ENCODE measurements around the gene HGD.
"Not testable (repeated sequence)": the region's sequence is repeated elsewhere in the genome, so short reads cannot be mapped to it uniquely, and the experiment has no call there.

Gene HGD

DNA sequence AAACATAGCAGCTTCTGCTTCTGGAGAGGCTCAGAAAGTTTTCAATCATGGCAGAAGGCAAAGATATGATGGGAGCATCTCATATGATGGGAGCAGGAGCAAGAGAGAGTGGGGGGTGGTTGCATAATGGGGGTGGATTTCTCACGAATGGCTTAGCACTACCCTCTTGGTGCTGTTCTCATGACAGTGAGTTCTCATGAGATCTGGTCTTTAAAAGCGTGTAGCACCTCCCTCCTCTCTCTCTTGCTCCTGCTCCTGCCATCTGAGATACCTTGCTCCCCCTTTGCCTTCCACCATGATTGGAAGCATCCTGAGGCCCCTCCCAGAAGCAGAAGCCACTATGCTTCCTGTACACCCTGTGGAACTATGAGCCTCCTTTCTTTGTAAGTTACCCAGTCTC lies 22.2 kb downstream of the HGD start:
- Mint-ChIP-seq H3K4me3 (no peak overlapping the region), H3K36me3 (ENCODE audit: low read depth) (no peaks in the 10 kb centered on the region), H3K9me3 (no peaks in the 10 kb centered on the region), H3K4me1 (ENCODE audit: low read depth) (no peaks in the 10 kb centered on the region), H3K27me3 (peaks cover 3% of the 10 kb centered on the region), H3K27ac (no peak overlapping the region)

DNA sequence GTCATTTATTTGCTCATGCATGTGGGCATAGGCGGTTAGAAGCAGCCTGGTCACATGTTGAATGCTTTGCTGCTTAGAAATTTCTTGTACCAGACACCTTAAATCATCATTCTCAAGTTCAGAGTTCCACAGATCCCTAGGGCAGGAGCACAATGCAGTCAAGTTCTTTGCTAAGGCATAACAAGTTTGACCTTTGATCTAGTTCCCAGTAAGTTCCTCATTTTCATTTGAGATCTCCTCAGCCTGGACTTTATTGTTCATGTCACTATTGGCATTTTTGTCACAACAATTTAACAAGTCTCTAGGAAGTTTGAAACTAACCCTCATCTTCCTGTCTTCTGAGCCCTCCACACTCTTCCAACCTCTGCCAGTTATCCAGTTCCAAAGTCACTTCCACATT lies 22.8 kb downstream of the HGD start:
- no peaks in the 10 kb centered on the region for H3K9me3 Mint-ChIP-seq
- H3K27me3 Mint-ChIP-seq, result peaks cover 3% of the 10 kb centered on the region
- no peak overlapping the region for H3K4me3 Mint-ChIP-seq
- H3K4me1 Mint-ChIP-seq (ENCODE audit: low read depth), result no peaks in the 10 kb centered on the region
- H3K36me3 Mint-ChIP-seq (ENCODE audit: low read depth), result no peaks in the 10 kb centered on the region
- H3K27ac Mint-ChIP-seq, result no peak overlapping the region

GRCh38 chr3:120652896-120653545 lies 29.0 kb downstream of the HGD start:
- H3K36me3 Mint-ChIP-seq (ENCODE audit: low read depth), result no peaks in the 10 kb centered on the region
- H3K4me1 Mint-ChIP-seq (ENCODE audit: low read depth), result no peaks in the 10 kb centered on the region
- no peaks in the 10 kb centered on the region for H3K9me3 Mint-ChIP-seq
- no peaks in the 10 kb centered on the region for H3K27me3 Mint-ChIP-seq
- H3K27ac Mint-ChIP-seq, result no peak overlapping the region
- no peak overlapping the region for H3K4me3 Mint-ChIP-seq

GRCh38 chr3:120652281-120652680 lies 29.8 kb downstream of the HGD start:
- Mint-ChIP-seq H3K36me3 (ENCODE audit: low read depth) (no peaks in the 10 kb centered on the region), H3K4me3 (no peak overlapping the region), H3K27me3 (no peaks in the 10 kb centered on the region), H3K27ac (no peak overlapping the region), H3K9me3 (no peaks in the 10 kb centered on the region), H3K4me1 (ENCODE audit: low read depth) (no peaks in the 10 kb centered on the region)

DNA sequence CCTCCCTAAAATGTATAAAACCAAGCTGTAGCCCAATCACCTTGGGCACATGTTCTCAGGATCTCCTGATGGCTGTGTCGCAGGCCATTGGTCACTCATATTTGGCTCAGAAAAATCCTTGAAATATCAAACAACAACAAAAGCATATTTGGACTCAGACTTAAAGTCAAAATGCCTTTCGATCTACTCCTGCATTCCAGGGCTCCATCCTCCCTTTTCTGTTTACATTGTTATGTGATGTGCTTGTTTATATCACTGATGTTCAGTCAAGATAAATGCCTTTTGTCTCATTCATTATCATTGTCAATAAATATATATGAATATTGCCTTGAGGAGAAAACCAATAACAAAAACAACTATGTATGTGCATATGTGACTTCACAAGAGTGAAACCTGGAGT lies 31.7 kb downstream of the HGD start:
- no peak overlapping the region for H3K27ac Mint-ChIP-seq
- H3K4me1 Mint-ChIP-seq (ENCODE audit: low read depth), result no peaks in the 10 kb centered on the region
- no peaks in the 10 kb centered on the region for H3K9me3 Mint-ChIP-seq
- H3K36me3 Mint-ChIP-seq (ENCODE audit: low read depth), result no peaks in the 10 kb centered on the region
- no peak overlapping the region for H3K4me3 Mint-ChIP-seq
- no peaks in the 10 kb centered on the region for H3K27me3 Mint-ChIP-seq

DNA sequence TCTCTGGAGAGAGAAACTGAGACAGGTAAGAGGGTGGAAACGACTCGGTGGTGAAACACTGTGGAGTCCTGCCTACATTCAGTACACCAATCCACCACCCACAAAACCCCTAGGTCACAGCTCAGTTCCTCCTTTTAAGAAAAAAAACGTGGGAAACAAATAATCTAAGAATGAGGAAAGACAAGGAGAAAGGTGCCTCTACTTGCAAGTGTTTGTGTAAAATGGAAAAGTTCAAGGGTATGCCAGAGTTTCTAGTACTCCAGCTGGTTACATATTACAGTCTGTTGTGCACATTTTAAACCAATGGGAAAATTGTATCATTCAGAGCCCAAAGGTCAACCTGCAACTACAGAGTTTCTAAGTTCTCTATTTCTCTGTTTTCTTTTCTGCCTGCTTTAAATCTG lies 32.2 kb downstream of the HGD start:
- Mint-ChIP-seq H3K36me3 (ENCODE audit: low read depth) (no peaks in the 10 kb centered on the region), H3K4me1 (ENCODE audit: low read depth) (no peaks in the 10 kb centered on the region), H3K9me3 (no peaks in the 10 kb centered on the region), H3K27me3 (no peaks in the 10 kb centered on the region), H3K27ac (no peak overlapping the region), H3K4me3 (no peak overlapping the region)

DNA sequence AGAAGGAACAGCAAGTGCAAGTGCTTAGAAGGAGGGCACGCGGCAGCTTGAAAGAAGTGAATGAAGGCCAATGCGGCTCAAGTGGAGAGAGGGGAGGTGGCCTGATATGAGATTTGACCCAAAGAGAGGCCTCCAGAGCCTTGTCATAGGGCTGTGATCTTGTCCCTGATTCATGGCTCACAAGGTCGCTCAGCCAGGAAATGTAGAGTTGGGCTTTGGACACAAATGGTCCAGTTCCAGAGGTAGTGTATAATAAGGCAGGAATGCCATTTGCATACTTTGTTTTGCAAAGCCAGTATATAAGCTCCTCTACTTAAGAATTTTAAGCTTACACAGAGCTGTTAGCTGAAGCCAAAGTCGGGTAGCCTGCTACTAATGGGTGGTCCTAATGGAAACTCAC lies 33.7 kb downstream of the HGD start:
- no peaks in the 10 kb centered on the region for H3K36me3 Mint-ChIP-seq (ENCODE audit: low read depth)

DNA sequence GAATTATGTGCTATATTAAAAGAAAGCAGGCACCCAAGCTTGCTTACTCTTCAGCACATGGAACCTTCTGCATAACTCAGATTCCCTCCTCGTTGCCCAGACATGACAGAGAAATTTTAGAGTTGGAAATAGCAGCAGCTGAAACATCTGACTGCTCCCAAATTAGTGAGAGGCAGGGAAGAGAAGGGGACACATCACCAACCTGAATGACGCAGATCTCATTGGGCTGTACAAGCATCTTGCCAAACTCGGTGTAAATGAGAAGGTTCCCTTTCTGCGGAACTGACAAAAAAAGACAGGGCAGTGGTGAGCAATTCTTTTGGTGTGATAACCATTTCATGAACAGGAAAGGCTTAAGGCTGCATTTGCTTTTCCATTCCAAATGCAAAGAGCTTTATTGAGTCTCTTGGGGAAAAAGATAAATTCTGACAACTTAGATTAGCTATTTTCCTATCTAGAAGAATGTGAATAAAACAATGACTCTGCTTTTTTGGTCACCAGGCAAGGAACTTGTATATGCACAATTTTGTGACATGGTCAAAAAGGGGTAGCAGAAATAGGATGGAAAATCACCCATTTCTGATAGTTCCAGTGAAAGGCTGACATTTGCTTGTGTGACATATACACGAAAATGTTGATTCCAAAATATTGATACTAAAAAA lies 35.1 kb downstream of the HGD start:
- no peak overlapping the region for H3K4me3 Mint-ChIP-seq
- H3K27ac Mint-ChIP-seq, result no peak overlapping the region
- H3K9me3 Mint-ChIP-seq, result no peaks in the 10 kb centered on the region
- no peaks in the 10 kb centered on the region for H3K36me3 Mint-ChIP-seq (ENCODE audit: low read depth)
- peaks cover 3% of the 10 kb centered on the region for H3K4me1 Mint-ChIP-seq (ENCODE audit: low read depth)
- no peaks in the 10 kb centered on the region for H3K27me3 Mint-ChIP-seq

More for the DNA sequence above, 33.7 kb downstream of the HGD start:
- Mint-ChIP-seq H3K9me3 (no peaks in the 10 kb centered on the region), H3K27ac (no peak overlapping the region), H3K4me3 (no peak overlapping the region), H3K27me3 (no peaks in the 10 kb centered on the region), H3K4me1 (ENCODE audit: low read depth) (no peaks in the 10 kb centered on the region)

- Mint-ChIP-seq H3K4me3 (no peak overlapping the region), H3K27ac (no peak overlapping the region), H3K9me3 (no peaks in the 10 kb centered on the region), H3K4me1 (ENCODE audit: low read depth) (peaks cover 3% of the 10 kb centered on the region), H3K27me3 (no peaks in the 10 kb centered on the region), H3K36me3 (ENCODE audit: low read depth) (no peaks in the 10 kb centered on the region)
Observed at GRCh38 chr3:120645083-120645845, 36.8 kb downstream of the HGD start.

DNA sequence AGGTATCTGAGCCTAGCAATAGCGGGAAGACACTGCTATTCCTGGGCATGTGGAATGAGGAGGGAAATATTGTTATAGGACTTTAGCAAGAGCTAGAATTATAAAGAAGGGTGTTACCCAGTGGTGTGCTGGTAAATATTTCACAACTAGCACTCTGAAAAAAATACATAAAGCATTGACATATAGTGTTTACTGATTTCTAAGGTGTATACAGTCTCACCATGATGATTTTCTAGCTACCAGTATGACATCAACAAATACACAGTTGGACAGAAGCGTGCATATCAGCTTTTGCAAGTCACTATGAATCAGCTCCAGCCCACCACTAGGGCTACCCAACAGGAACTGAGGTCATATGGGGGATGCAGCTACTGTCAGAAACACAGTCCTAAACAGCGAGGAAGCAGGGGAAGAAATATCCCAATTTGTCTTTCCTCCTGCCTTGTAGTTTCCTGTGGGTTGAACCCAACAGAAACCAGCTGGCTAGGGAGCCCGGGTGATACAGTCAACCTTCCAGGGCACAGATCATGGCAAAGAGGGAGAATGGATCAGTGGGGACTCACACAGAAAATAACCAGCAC lies 39.6 kb downstream of the HGD start:
- H3K36me3 Mint-ChIP-seq (ENCODE audit: low read depth), result no peaks in the 10 kb centered on the region
- peaks cover 5% of the 10 kb centered on the region for H3K9me3 Mint-ChIP-seq
- no peaks in the 10 kb centered on the region for H3K27me3 Mint-ChIP-seq
- peaks cover 3% of the 10 kb centered on the region for H3K4me1 Mint-ChIP-seq (ENCODE audit: low read depth)
- H3K27ac Mint-ChIP-seq, result peak overlapping the region; percentile 56
- H3K4me3 Mint-ChIP-seq, result no peak overlapping the region

DNA sequence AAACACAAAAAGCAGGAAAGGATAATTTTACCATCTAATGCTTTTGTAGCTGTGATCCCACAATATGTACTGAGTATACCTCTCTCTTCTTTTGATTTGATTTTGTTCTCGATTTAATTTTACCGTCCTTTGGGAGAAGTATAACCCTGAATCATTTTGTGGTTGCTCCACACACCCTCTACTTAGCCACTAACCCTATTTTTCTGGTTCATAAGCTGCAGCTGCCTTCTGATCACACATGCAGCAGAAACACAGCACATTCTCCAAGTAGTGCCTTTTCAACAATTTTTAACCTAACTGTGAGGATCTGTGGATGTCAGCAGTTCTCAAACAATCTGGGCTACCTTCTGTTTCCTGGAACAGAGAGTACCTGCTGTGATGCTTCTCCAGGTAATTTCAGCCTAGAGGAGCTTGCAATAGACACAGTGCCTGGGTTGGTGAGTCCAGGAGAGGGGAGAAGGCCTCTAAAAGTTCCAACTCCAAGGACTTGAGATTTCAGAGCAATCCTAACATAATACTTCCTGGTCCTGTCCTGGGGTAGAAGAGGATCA lies 40.3 kb downstream of the HGD start:
- Mint-ChIP-seq H3K27ac (no peak overlapping the region), H3K27me3 (no peaks in the 10 kb centered on the region), H3K9me3 (peaks cover 5% of the 10 kb centered on the region), H3K36me3 (ENCODE audit: low read depth) (no peaks in the 10 kb centered on the region), H3K4me3 (no peak overlapping the region), H3K4me1 (ENCODE audit: low read depth) (peaks cover 3% of the 10 kb centered on the region)

DNA sequence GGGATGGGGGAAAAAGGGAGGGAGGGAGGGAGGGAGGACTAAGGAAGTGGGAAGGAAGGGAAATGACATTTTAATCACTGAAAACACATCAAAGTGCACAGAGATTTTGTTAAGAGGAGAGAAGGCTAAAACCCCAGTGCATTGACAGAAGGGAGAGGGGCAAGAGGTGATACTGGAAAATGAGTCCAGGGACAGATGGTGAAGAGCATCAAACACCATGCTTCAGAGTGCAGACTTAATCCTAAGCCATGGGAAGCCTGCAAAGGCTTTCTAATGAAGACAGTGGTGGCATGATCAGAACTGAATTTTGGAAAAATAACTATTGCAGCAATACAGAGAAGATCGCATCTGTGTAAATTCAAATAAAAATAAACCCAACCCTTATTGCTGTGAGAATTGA lies 41.8 kb downstream of the HGD start:
- Mint-ChIP-seq H3K4me1 (ENCODE audit: low read depth) (peaks cover 3% of the 10 kb centered on the region), H3K27ac (no peak overlapping the region), H3K27me3 (no peaks in the 10 kb centered on the region), H3K9me3 (peaks cover 5% of the 10 kb centered on the region), H3K36me3 (ENCODE audit: low read depth) (no peaks in the 10 kb centered on the region), H3K4me3 (no peak overlapping the region)

DNA sequence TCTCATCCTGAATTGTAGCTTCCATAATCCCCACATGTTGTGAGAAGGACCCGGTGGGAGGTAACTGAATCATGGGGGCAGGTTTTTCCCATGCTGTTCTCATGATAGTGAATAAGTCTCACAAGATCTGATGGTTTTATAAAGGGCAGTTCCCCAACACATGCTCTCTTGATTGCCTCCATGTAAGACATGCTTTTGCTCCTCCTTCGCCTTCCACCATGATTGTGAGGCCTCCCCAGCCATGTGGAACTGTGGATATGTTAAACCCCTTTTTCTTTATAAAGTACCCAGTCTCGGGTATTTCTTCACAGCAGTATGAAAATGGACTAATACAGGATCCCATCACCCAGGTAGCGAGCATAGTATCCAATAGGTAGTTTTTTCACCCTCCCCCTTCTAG lies 43.2 kb downstream of the HGD start:
- not testable (repeated sequence) for H3K36me3 Mint-ChIP-seq (ENCODE audit: low read depth); H3K4me3 Mint-ChIP-seq; H3K27ac Mint-ChIP-seq; H3K9me3 Mint-ChIP-seq; H3K4me1 Mint-ChIP-seq (ENCODE audit: low read depth); H3K27me3 Mint-ChIP-seq

DNA sequence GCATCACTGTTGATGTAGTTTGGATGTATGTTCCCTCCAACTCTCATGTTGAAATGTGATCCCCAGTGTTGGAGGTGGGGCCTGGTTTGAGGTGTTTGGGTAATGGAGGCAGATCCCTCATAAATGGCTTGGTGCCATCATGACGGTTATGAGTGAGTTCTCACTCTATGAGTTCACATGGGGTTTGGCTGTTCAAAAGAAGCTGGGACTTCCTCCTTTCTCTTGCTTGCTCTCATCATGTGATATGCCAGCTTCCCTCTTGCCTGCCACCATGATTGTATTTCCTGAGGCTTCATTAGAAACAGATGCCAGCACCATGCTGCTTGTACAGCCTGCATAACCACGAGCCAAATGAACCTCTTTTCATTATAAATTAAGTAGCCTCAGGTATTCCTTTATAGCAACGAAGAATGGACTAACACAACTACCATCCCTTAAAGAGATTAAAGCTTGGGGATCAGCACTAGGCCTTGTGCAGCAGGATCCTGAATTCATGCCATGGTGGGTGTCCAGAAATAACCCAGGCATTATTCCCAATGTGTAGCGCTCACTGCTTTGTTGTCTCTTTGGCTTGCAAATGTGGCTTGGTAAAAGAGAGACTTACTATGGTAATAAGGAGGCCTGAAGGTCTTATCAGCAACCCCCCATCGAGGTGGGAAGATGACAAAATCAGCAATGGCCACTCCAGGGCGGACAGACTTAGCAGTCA lies 44.0 kb downstream of the HGD start:
- Mint-ChIP-seq H3K9me3 (peaks cover 5% of the 10 kb centered on the region), H3K27ac (no peak overlapping the region), H3K27me3 (no peaks in the 10 kb centered on the region), H3K4me3 (no peak overlapping the region), H3K36me3 (ENCODE audit: low read depth) (no peaks in the 10 kb centered on the region), H3K4me1 (ENCODE audit: low read depth) (peaks cover 3% of the 10 kb centered on the region)

All from stimulated activated naive CD8-positive, alpha-beta T cell treated with anti-CD3 and anti-CD28 coated beads, Interleukin-15, Interleukin-2, amounts not matched to agents 100 ng/mL and 50 ng/mL, for 24 hours (primary cell).